ENCODE measurements around the gene CRYBB1. TPM values are rescaled to one million over a fixed set of nuclear protein-coding genes. Genes with fewer than 3 reads are reported as not detected.

The CRYBB1 gene
- total and polyA plus RNA-seq, 2 donors (not counting 3 experiments of a cell fraction or from before 2014, with no cell fraction given) = not detected

DNA sequence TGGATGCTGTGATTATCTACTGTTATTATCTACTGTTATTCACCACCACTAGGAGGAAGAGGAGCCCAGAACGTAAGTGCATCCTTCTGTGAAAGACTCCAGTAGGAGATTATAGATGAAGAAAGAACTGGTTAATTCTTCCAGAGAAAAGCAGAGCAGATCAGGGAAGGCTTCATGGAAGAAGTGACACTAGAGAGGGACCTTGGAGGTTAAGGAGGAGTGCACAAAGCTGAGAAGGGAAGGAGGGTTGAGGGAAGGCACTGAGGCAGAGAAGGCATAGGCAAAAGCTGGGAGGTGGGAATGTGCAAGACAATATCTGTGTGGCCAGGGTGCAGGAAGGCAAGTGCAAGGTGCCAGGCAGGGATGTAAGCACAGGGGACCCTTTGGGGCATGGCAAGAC, 13.5 kb downstream of the CRYBB1 start:
- Histone ChIP-seq H3K36me3 (ENCODE audit: control insufficient read depth in 2 of 2, extremely low read depth in 1 of 2, insufficient read depth in 2 of 2, low read length in 2 of 2) (no peaks in the 10 kb centered on the region), H4K20me1 (replicated peaks; ENCODE audit: control insufficient read depth, extremely low read depth, insufficient read depth, low read length) (no peaks in the 10 kb centered on the region), H3K27me3 (ENCODE audit: control insufficient read depth in 2 of 2, insufficient read depth in 2 of 2, low read length in 2 of 2) (peaks cover 3 to 6% of the 10 kb centered on the region in 2 experiments), H3K9me3 (replicated peaks; ENCODE audit: control insufficient read depth, insufficient read depth, low read length) (no peaks in the 10 kb centered on the region), H3K4me1 (ENCODE audit: control insufficient read depth, extremely low read depth, insufficient read depth, low read length) (no peaks in the 10 kb centered on the region), H3K4me3 (replicated peaks in 1 of 3; ENCODE audit: insufficient read depth in 1 of 3, low read depth in 1 of 3, low read length in 3 of 3) (no peak overlapping the region), H3K27ac (ENCODE audit: insufficient read depth, low read depth, low read length) (no peak overlapping the region), H3K9ac (replicated peaks; ENCODE audit: extremely low read depth, insufficient read depth, low read length) (no peak overlapping the region), H3K79me2 (ENCODE audit: control insufficient read depth, insufficient read depth, low read length) (no peaks in the 10 kb centered on the region), H3K9me1 (replicated peaks; ENCODE audit: control insufficient read depth, extremely low read depth, insufficient read depth, low read length) (no peaks in the 10 kb centered on the region), H3K4me2 (ENCODE audit: insufficient read depth, low read length) (no peak overlapping the region), H2AFZ (ENCODE audit: low read depth, low read length) (no peak overlapping the region)
- intact Hi-C loops (cut with micrococcal nuclease) (no loop called here), dilution Hi-C loops (cut with MboI; ENCODE audit: extremely low pct_ligation_motif_present, low sequenced_read_pairs) (no loop called here)
- TF ChIP-seq, protein P1, sequence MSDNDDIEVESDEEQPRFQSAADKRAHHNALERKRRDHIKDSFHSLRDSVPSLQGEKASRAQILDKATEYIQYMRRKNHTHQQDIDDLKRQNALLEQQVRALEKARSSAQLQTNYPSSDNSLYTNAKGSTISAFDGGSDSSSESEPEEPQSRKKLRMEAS (IDR thresholded peaks at IDR 0.05; ENCODE audit: insufficient read depth, insufficient read length) = no peak
- no peak for TF ChIP-seq GATA2 (IDR thresholded peaks at IDR 0.05; ENCODE audit: insufficient read depth, insufficient read length, low read depth, low read length)
- no peak for TF ChIP-seq EZH2 (IDR thresholded peaks at IDR 0.05; ENCODE audit: borderline replicate concordance, low read depth, low read length, severe bottlenecking)
- TF ChIP-seq MYC (IDR thresholded peaks at IDR 0.05; ENCODE audit: low read depth, low read length) = no peak
- TF ChIP-seq JUN (IDR thresholded peaks at IDR 0.05; ENCODE audit: borderline replicate concordance, insufficient read depth, insufficient read length, low read depth) = no peak
- ChIA-PET POLR2A (no interaction called here), CTCF (no interaction called here)
- FAIRE-seq (no peak), DNase-seq (ENCODE audit: low read depth, low spot score) (no peak)
- BruUV-seq (replicated peaks) = no TSS peak

DNA sequence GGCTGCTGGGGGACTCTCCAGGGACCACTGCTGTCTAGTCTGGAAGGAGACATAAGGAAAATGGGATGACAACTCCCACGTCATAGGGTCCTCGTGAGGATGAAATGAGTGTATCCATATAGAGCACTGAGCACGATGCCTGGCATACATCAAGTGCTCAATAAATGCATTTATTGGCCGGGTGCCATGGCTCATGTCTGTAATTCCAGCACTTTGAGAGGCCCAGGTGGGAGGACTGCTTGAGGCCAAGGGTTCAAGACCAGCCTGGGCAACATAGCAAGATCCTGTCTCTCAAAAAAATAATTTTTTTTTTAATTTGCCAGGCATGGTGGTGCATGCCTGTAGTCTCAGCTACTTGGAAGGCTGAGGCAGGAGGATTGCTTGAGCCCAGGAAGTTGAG, 15.7 kb downstream of the CRYBB1 start:
- no peak for DNase-seq (ENCODE audit: low read depth, low spot score)
- H3K36me3 ChIP-seq (ENCODE audit: control insufficient read depth in 2 of 2, extremely low read depth in 1 of 2, insufficient read depth in 2 of 2, low read length in 2 of 2) = no peaks in the 10 kb centered on the region
- no peak overlapping the region for H2AFZ ChIP-seq (ENCODE audit: low read depth, low read length)
- no peaks in the 10 kb centered on the region for H3K9me1 ChIP-seq (replicated peaks; ENCODE audit: control insufficient read depth, extremely low read depth, insufficient read depth, low read length)
- H3K27ac ChIP-seq (ENCODE audit: insufficient read depth, low read depth, low read length) = no peak overlapping the region
- ChIA-PET CTCF (interaction anchor here (0.7 kb wide), 1 partner anchor 13 kb away, joined by 3 read pairs; no protein-coding TSS in a partner anchor), POLR2A (interaction anchor here (0.6 kb wide), 1 partner anchor 1163 kb away, joined by 3 read pairs; no protein-coding TSS in a partner anchor)
- H3K4me1 ChIP-seq (ENCODE audit: control insufficient read depth, extremely low read depth, insufficient read depth, low read length) = no peaks in the 10 kb centered on the region
- H3K4me2 ChIP-seq (ENCODE audit: insufficient read depth, low read length) = no peak overlapping the region
- H3K9ac ChIP-seq (replicated peaks; ENCODE audit: extremely low read depth, insufficient read depth, low read length) = no peak overlapping the region
- dilution Hi-C loops (cut with MboI; ENCODE audit: extremely low pct_ligation_motif_present, low sequenced_read_pairs) (no loop called here), intact Hi-C loops (cut with micrococcal nuclease) (no loop called here)
- no peaks in the 10 kb centered on the region for H4K20me1 ChIP-seq (replicated peaks; ENCODE audit: control insufficient read depth, extremely low read depth, insufficient read depth, low read length)
- TF ChIP-seq MYC (IDR thresholded peaks at IDR 0.05; ENCODE audit: low read depth, low read length) (no peak), POLR2AphosphoS5 (IDR thresholded peaks at IDR 0.05; ENCODE audit: insufficient read depth, low read depth, low read length) (no peak), JUN (IDR thresholded peaks at IDR 0.05; ENCODE audit: borderline replicate concordance, insufficient read depth, insufficient read length, low read depth) (no peak), EZH2 (IDR thresholded peaks at IDR 0.05; ENCODE audit: borderline replicate concordance, low read depth, low read length, severe bottlenecking) (no peak), POLR2A (IDR thresholded peaks at IDR 0.05; ENCODE audit: low read depth, low read length) (no peak), GATA2 (IDR thresholded peaks at IDR 0.05; ENCODE audit: insufficient read depth, insufficient read length, low read depth, low read length) (no peak)
- TF ChIP-seq, protein P2, sequence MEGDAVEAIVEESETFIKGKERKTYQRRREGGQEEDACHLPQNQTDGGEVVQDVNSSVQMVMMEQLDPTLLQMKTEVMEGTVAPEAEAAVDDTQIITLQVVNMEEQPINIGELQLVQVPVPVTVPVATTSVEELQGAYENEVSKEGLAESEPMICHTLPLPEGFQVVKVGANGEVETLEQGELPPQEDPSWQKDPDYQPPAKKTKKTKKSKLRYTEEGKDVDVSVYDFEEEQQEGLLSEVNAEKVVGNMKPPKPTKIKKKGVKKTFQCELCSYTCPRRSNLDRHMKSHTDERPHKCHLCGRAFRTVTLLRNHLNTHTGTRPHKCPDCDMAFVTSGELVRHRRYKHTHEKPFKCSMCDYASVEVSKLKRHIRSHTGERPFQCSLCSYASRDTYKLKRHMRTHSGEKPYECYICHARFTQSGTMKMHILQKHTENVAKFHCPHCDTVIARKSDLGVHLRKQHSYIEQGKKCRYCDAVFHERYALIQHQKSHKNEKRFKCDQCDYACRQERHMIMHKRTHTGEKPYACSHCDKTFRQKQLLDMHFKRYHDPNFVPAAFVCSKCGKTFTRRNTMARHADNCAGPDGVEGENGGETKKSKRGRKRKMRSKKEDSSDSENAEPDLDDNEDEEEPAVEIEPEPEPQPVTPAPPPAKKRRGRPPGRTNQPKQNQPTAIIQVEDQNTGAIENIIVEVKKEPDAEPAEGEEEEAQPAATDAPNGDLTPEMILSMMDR (IDR thresholded peaks at IDR 0.05; ENCODE audit: extremely low read depth in 1 of 2, insufficient read depth in 1 of 2, low read depth in 1 of 2, low read length in 2 of 2) = no peak
- TF ChIP-seq, protein P1 (IDR thresholded peaks at IDR 0.05; ENCODE audit: insufficient read depth, insufficient read length) = no peak
- H3K79me2 ChIP-seq (ENCODE audit: control insufficient read depth, insufficient read depth, low read length) = no peaks in the 10 kb centered on the region
- no peak for FAIRE-seq
- BruUV-seq (replicated peaks) = no TSS peak
- H3K27me3 ChIP-seq (ENCODE audit: control insufficient read depth in 2 of 2, insufficient read depth in 2 of 2, low read length in 2 of 2) = peaks cover 0 to 6% of the 10 kb centered on the region in 2 experiments
- H3K4me3 ChIP-seq (replicated peaks in 1 of 3; ENCODE audit: insufficient read depth in 1 of 3, low read depth in 1 of 3, low read length in 3 of 3) = no peak overlapping the region
- no peaks in the 10 kb centered on the region for H3K9me3 ChIP-seq (replicated peaks; ENCODE audit: control insufficient read depth, insufficient read depth, low read length)

Data from endothelial cell of umbilical vein (primary cell).